Esophagus squamous epithelium (tissue), 4 donors: Measurements from ENCODE around the gene PHF3.

Source experiments
- POLR2A ChIP-seq, 4 donors: fragments of 450-650 bp; IDR thresholded peaks; one replicate each; pipeline ENCODE4 v1.6.1; 2017; ENCODE audit warnings: antibody characterized with exemption in 4 of 4, mild to moderate bottlenecking in 4 of 4, moderate library complexity in 3 of 4
- TF ChIP-seq, protein P1 (sequence below), 6 experiments: fragments of 450-650 bp in 4 of 6; fragments of 200-600 bp in 2 of 6; sonication (generic) in 2 of 6; IDR thresholded peaks; one replicate each; pipeline ENCODE4 v1.5.1; 2016 to 2019; ENCODE audit warnings: antibody characterized with exemption in 6 of 6, mild to moderate bottlenecking in 4 of 6, moderate library complexity in 4 of 6

DNA sequence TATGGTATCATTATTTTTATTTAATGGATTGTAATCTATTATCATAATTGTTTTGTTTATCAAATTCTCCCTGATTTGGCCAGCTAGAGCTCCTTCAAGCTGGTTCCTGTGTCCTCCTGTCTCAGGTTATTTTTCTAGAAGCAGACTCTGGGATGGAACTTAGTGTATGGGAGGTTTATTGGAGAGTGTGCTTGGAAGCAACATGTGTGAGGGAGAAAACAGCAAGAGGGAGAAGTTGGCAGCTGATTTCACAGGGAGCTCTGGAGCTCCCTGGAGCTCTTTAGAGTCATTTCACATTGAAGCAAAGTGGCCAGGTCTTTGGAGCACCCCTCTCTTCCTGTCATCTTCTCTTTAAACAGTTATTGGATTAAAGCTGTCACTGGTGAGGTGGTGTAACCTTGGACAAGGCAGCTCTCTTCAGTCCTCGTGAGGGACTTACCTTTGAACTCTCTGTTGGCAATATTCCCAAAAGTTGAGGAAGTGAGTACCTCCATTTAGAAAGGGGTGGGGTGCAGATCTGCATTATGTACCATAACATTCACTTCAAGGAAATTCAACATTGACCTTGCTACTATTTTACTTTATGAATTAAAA is 103.6 kb downstream of the PHF3 start:
- TF ChIP-seq, protein P1, sequence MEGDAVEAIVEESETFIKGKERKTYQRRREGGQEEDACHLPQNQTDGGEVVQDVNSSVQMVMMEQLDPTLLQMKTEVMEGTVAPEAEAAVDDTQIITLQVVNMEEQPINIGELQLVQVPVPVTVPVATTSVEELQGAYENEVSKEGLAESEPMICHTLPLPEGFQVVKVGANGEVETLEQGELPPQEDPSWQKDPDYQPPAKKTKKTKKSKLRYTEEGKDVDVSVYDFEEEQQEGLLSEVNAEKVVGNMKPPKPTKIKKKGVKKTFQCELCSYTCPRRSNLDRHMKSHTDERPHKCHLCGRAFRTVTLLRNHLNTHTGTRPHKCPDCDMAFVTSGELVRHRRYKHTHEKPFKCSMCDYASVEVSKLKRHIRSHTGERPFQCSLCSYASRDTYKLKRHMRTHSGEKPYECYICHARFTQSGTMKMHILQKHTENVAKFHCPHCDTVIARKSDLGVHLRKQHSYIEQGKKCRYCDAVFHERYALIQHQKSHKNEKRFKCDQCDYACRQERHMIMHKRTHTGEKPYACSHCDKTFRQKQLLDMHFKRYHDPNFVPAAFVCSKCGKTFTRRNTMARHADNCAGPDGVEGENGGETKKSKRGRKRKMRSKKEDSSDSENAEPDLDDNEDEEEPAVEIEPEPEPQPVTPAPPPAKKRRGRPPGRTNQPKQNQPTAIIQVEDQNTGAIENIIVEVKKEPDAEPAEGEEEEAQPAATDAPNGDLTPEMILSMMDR (IDR thresholded peaks at IDR 0.05): no peak
- TF ChIP-seq POLR2A (IDR thresholded peaks at IDR 0.05): no peak
